Hematopoietic multipotent progenitor cell (in vitro differentiated cells): Measurements from ENCODE around the gene PARP15. TPM values are rescaled to one million over a fixed set of nuclear protein-coding genes. Genes with fewer than 3 reads are reported as not detected.
"Not testable (repeated sequence)": the region's sequence is repeated elsewhere in the genome, so short reads cannot be mapped to it uniquely, and the experiment has no call there.

Experiments used
- DNase-seq, 3 donors: peaks; one replicate each; pipeline ENCODE4 v3.0.0-alpha.2; 2011 to 2015; ENCODE audit warnings: low read depth in 2 of 3, low spot score in 2 of 3
- total RNA-seq: library from RNA; depleted of rRNA; stranded (reverse); fragments of >200 nt; gene quantifications from one replicate; pipeline ENCODE4 v1.2.3, GENCODE V29; 2012

Gene PARP15
- total RNA-seq, result 7.0 TPM

GRCh38 chr3:122577409-122578031 is at the start of gene PARP15:
Gene PARP15 (plus strand): TSS chr3:122577650. CDS start chr3:122577668, 18 bp downstream.
- peak in 1 of 3 donors; percentile 31 for DNase-seq

- no peak for DNase-seq
These were observed 47.3 kb upstream of the PARP15 start for GRCh38 chr3:122530164-122530563.

GRCh38 chr3:122533480-122533879 is 44.0 kb upstream of the PARP15 start:
- no peak for DNase-seq

DNA sequence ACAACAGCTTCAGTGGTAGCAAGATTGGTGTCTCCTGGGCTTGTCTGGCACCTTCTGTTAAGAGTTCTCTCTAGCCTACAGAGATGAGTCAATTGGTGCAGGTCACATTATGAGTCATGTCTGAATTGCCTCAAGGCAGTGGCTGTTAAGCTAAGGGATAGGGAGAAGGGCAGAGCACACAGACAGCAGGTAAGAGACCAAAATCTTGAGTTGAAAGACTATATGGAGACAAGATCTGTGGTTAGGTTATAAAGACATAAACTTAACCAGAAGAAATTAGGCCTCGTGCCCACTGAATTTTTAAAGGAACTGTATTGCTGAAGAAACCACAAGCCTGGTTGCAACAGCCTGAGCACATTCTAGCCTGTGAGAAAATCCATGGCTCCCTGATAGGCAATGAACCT is 43.5 kb upstream of the PARP15 start:
- DNase-seq, result no peak

- no peak for DNase-seq
These were observed 41.4 kb upstream of the PARP15 start for GRCh38 chr3:122535964-122536631.

GRCh38 chr3:122536632-122537001 is 40.8 kb upstream of the PARP15 start:
- no peak for DNase-seq

GRCh38 chr3:122538956-122539490 is 38.4 kb upstream of the PARP15 start:
- DNase-seq, result no peak

- no peak for DNase-seq
These were observed 31.3 kb upstream of the PARP15 start for GRCh38 chr3:122546151-122546550.

- DNase-seq, result no peak
These were observed 29.4 kb upstream of the PARP15 start for GRCh38 chr3:122548076-122548475.

GRCh38 chr3:122548619-122549018 is 28.8 kb upstream of the PARP15 start:
- DNase-seq, result no peak

GRCh38 chr3:122553171-122553570 is 24.3 kb upstream of the PARP15 start:
- no peak for DNase-seq

DNA sequence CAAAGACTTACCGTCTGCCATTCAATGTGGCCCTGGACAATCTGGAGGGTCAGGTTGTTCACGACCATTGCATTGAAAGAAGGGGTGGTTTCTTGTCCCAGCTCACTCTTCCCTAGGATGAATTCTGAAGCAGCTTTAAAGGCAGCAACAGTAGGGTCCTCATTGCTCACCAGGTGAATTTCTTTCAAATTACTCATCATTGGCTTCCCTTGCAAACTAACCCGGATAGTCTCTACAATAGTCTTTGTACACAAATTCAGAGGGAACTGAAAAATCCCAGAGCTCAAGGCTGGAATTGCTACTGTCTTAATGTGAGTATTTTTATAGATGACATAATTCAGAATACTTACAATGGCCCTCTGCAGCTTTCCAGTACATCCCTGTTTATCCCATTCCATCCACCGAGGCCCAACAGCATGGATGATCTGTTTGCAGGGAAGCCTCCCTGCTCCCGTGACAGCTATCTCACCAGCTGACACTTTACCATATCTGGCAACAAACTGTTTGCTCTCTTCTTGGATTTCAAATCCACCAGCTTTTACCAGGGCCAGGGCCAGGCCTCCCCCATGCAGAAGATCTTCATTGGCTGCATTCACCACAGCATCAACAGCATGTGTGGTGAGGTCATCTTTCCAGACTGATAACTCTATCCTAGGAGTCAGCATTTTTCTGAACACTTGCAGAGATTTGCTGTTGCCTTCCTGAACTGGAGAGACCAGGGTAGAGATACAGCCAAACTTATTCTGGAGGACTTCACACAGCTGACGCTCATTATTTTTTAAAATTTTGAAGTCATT is 22.0 kb upstream of the PARP15 start:
- no peak for DNase-seq

- DNase-seq, result no peak
These were observed 20.1 kb upstream of the PARP15 start for GRCh38 chr3:122557356-122557755.

DNA sequence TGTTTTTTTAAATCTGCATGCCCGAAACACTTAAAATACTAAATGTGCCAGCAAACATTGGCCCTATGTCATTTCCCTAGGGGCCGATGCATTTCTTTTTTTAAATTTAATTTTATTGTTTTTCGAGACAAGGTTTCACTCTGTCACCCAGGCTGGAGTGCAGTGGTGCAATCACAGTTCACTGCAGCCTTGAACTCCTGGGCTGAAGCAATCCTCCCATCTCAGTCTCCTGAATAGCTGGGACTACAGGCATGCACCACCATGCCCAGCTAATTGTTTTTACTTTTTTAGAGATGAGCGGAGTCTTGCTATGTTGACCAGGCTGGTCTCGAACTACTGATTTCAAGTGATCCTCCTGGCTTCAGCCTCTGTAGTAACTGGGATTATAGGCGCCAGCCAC is 18.8 kb upstream of the PARP15 start:
- no peak for DNase-seq

- peak in 1 of 3 donors; percentile 41 for DNase-seq
These were observed 17.5 kb upstream of the PARP15 start for GRCh38 chr3:122559906-122560305.

- DNase-seq, result peak; percentile 42 to 85 (median 71)
These were observed 16.8 kb upstream of the PARP15 start for GRCh38 chr3:122560680-122561079.

- no peak for DNase-seq
These were observed 14.3 kb upstream of the PARP15 start for GRCh38 chr3:122562923-122563716.

GRCh38 chr3:122563717-122564025 is 13.8 kb upstream of the PARP15 start:
- peak in 1 of 3 donors; percentile 23 for DNase-seq

GRCh38 chr3:122564155-122564912 is 13.1 kb upstream of the PARP15 start, which contains the start of the genes DTX3L and PARP9:
Gene DTX3L (plus strand): TSS chr3:122564338. CDS start chr3:122564427, 89 bp downstream.
Gene PARP9 (minus strand): TSS chr3:122564300. CDS start chr3:122559620, 4,680 bp downstream.
- peak; percentile 46 to 86 (median 85) for DNase-seq

DNA sequence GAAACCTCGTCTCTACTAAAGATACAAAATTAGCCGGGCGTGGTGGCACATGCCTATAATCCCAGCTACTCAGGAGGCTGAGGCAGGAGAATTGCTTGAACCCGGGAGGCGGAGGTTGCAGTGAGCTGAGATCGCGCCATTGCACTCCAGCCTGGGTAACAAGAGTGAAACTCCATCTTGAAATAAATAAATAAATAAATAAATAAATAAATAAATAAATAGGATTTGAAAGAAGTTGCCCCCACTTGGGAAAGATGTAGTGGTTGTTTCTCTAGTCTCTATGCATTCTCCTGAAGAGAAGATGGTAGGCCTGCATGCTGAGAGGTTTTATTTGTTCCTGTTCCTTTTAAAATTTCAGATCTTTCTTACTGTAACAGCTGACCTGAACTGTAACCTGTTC is 9.3 kb upstream of the PARP15 start:
- not testable (repeated sequence) for DNase-seq
